H1 (cell line): ENCODE results near the gene ZBED4. TPM values are rescaled to one million over a fixed set of nuclear protein-coding genes. Genes with fewer than 3 reads are reported as not detected.

ENCODE experiments used
- CTCF ChIA-PET: fragments of 300-600 bp; sonication (Branson Sonifier 250); formaldehyde crosslinking; loops from one replicate; lab custom pipeline; 2021; ENCODE audit not compliant: partially characterized antibody; lab: Charles Lee
- POLR2A ChIA-PET: fragments of 300-600 bp; sonication (Branson Sonifier 250); formaldehyde crosslinking; loops from one replicate; lab custom pipeline; 2021; ENCODE audit warnings: inconsistent platforms; ENCODE audit not compliant: partially characterized antibody; lab: Charles Lee
- DNase-seq, 2 experiments: peaks; one replicate each; pipeline versions ENCODE4 v3.0.0 to v3.0.0-alpha.2; 2010 to 2022; ENCODE audit warnings: low spot score in 2 of 2, low read depth in 1 of 2, mixed read lengths in 1 of 2
- FAIRE-seq: peaks from 2 replicates; lab custom pipeline; 2011; peaks lifted over from hg19 to GRCh38; lab: Jason Lieb, UNC
- H2AFZ ChIP-seq: 2 replicates; pipeline ENCODE4 v1.8.1; 2012; ENCODE audit warnings: low read length, inconsistent platforms
- H2AK5ac ChIP-seq: 2 replicates; pipeline ENCODE4 v1.6.1; 2013; ENCODE audit warnings: low read depth, low read length
- H2BK120ac ChIP-seq: replicated peaks from 2 replicates; pipeline ENCODE3; 2013; ENCODE audit warnings: low read depth, low read length, inconsistent platforms
- H2BK12ac ChIP-seq: 2 replicates; pipeline ENCODE4 v1.6.1; 2013; ENCODE audit warnings: low read depth, low read length
- H2BK15ac ChIP-seq: 2 replicates; pipeline ENCODE4 v1.6.1; 2013; ENCODE audit warnings: low read length
- H2BK20ac ChIP-seq: 2 replicates; pipeline ENCODE4 v1.6.1; 2013; ENCODE audit warnings: low read length
- H2BK5ac ChIP-seq: 2 replicates; pipeline ENCODE4 v1.6.1; 2013; ENCODE audit warnings: low read depth, low read length
- H3K14ac ChIP-seq: 2 replicates; pipeline ENCODE4 v1.6.1; 2013; ENCODE audit warnings: inconsistent platforms; ENCODE audit not compliant: insufficient read length
- H3K18ac ChIP-seq: 2 replicates; pipeline ENCODE4 v1.6.1; 2013; ENCODE audit warnings: low read length; ENCODE audit errors: extremely low read depth
- H3K23ac ChIP-seq: 2 replicates; pipeline ENCODE4 v1.6.1; 2013; ENCODE audit warnings: inconsistent platforms; ENCODE audit not compliant: insufficient read length
- H3K23me2 ChIP-seq: 2 replicates; pipeline ENCODE4 v1.6.1; 2013; ENCODE audit warnings: low read depth, low read length
- H3K27ac ChIP-seq: 2 replicates; pipeline ENCODE4 v1.6.1; 2011; ENCODE audit warnings: low read depth, low read length, inconsistent platforms
- H3K27me3 ChIP-seq, 4 experiments: replicated peaks in 1 of 4; 1 replicate in 1 of 4; 2 replicates in 3 of 4; pipeline versions ENCODE4 v1.6.1 to v1.8.1; 2011 to 2013; ENCODE audit warnings: low read length in 3 of 4, mild to moderate bottlenecking in 3 of 4, inconsistent platforms in 2 of 4, mixed read lengths in 2 of 4, moderate library complexity in 1 of 4; ENCODE audit not compliant: control insufficient read depth in 3 of 4, insufficient read depth in 3 of 4; ENCODE audit errors: extremely low read depth in 1 of 4
- H3K36me3 ChIP-seq, 4 experiments: 2 replicates each; pipeline versions ENCODE4 v1.6.1 to v1.8.1; 2011 to 2013; ENCODE audit warnings: mild to moderate bottlenecking in 4 of 4, low read length in 3 of 4, moderate library complexity in 2 of 4, control low read depth in 1 of 4, inconsistent platforms in 1 of 4; ENCODE audit not compliant: insufficient read depth in 4 of 4, control insufficient read depth in 2 of 4
- H3K4ac ChIP-seq: replicated peaks from 2 replicates; pipeline ENCODE3; 2013; ENCODE audit warnings: low read length, low read depth, mixed read lengths, inconsistent platforms; ENCODE audit not compliant: insufficient read length
- H3K4me1 ChIP-seq, 4 experiments: replicated peaks in 1 of 4; 1 replicate in 1 of 4; 2 replicates in 3 of 4; pipeline versions ENCODE4 v1.6.1 to v1.8.1; 2011 to 2013; ENCODE audit warnings: low read length in 3 of 4, inconsistent platforms in 2 of 4, mixed read lengths in 1 of 4; ENCODE audit not compliant: insufficient read depth in 4 of 4, control insufficient read depth in 3 of 4
- H3K4me2 ChIP-seq, 2 experiments: 2 replicates each; pipeline versions ENCODE4 v1.6.1 to v1.8.1; 2011 to 2013; ENCODE audit warnings: low read depth in 2 of 2, low read length in 2 of 2, control low read depth in 1 of 2, inconsistent platforms in 1 of 2, mild to moderate bottlenecking in 1 of 2; ENCODE audit not compliant: insufficient read depth in 1 of 2
- H3K4me3 ChIP-seq, 4 experiments: fragments of 200-600, 300-600 bp in 1 of 4; sonication (generic), shearing (Covaris generic), sonication (Bioruptor Twin) in 1 of 4; 2 replicates each; pipeline versions ENCODE4 v1.5.1 to v1.8.1; 2011 to 2016; ENCODE audit warnings: low read length in 4 of 4, low read depth in 3 of 4, control low read depth in 2 of 4, inconsistent platforms in 2 of 4, mild to moderate bottlenecking in 2 of 4, mixed read lengths in 1 of 4, moderate library complexity in 1 of 4; ENCODE audit not compliant: insufficient read depth in 2 of 4; ENCODE audit errors: extremely low read depth in 1 of 4
- H3K56ac ChIP-seq: replicated peaks from 2 replicates; pipeline ENCODE3; 2013; ENCODE audit warnings: low read depth, mild to moderate bottlenecking, mixed read lengths, low read length, inconsistent platforms; ENCODE audit not compliant: insufficient read length
- H3K79me1 ChIP-seq: 2 replicates; pipeline ENCODE4 v1.6.1; 2013; ENCODE audit warnings: low read depth, low read length, control low read depth
- H3K79me2 ChIP-seq, 2 experiments: 2 replicates each; pipeline versions ENCODE4 v1.6.1 to v1.8.1; 2012 to 2013; ENCODE audit warnings: low read length in 2 of 2, mild to moderate bottlenecking in 2 of 2, inconsistent platforms in 1 of 2; ENCODE audit not compliant: insufficient read depth in 2 of 2, control insufficient read depth in 1 of 2
- H3K9ac ChIP-seq, 4 experiments: replicated peaks in 1 of 4; 1 replicate in 1 of 4; 2 replicates in 3 of 4; pipeline versions ENCODE4 v1.6.1 to v1.8.1; 2011 to 2013; ENCODE audit warnings: low read depth in 3 of 4, low read length in 3 of 4, control low read depth in 2 of 4, mild to moderate bottlenecking in 2 of 4, moderate library complexity in 2 of 4, inconsistent platforms in 1 of 4; ENCODE audit errors: extremely low read depth in 1 of 4
- H3K9me3 ChIP-seq, 2 experiments: 2 replicates each; pipeline versions ENCODE4 v1.6.1 to v1.8.1; 2012 to 2013; ENCODE audit warnings: mild to moderate bottlenecking in 2 of 2, moderate library complexity in 2 of 2, control low read depth in 1 of 2, inconsistent platforms in 1 of 2, low read depth in 1 of 2, low read length in 1 of 2, mixed read lengths in 1 of 2; ENCODE audit not compliant: insufficient read depth in 2 of 2
- H4K20me1 ChIP-seq, 2 experiments: replicated peaks in 1 of 2; 2 replicates each; pipeline versions ENCODE3 to v1.8.1; 2011 to 2013; ENCODE audit warnings: inconsistent platforms in 2 of 2, low read length in 2 of 2, mild to moderate bottlenecking in 1 of 2; ENCODE audit not compliant: insufficient read depth in 2 of 2, control insufficient read depth in 1 of 2
- H4K5ac ChIP-seq: 2 replicates; pipeline ENCODE4 v1.6.1; 2013; ENCODE audit warnings: low read length, low read depth, mixed read lengths, inconsistent platforms; ENCODE audit not compliant: insufficient read length
- H4K8ac ChIP-seq: 2 replicates; pipeline ENCODE4 v1.8.0; 2013; ENCODE audit warnings: mild to moderate bottlenecking, moderate library complexity, low read length, inconsistent platforms; ENCODE audit not compliant: insufficient read depth; ENCODE audit errors: extremely low read depth
- H4K91ac ChIP-seq: replicated peaks from 2 replicates; pipeline ENCODE3; 2013; ENCODE audit warnings: low read length, mixed read lengths, inconsistent platforms; ENCODE audit not compliant: insufficient read length
- CREB1 ChIP-seq: IDR thresholded peaks from 2 replicates; pipeline ENCODE4 v1.6.1; 2012; ENCODE audit warnings: inconsistent platforms
- E2F6 ChIP-seq: IDR thresholded peaks from 2 replicates; pipeline ENCODE4 v1.6.1; 2012; ENCODE audit warnings: inconsistent platforms
- EGR1 ChIP-seq: IDR thresholded peaks from 2 replicates; pipeline ENCODE4 v1.6.1; 2011; ENCODE audit warnings: low read depth, low read length, borderline replicate concordance
- FOSL1 ChIP-seq: IDR thresholded peaks from 2 replicates; pipeline ENCODE4 v1.6.1; 2011; ENCODE audit warnings: mild to moderate bottlenecking, low read depth, low read length, moderate library complexity; ENCODE audit not compliant: insufficient read depth
- JUN ChIP-seq: IDR thresholded peaks from 2 replicates; pipeline ENCODE4 v1.6.1; 2011; ENCODE audit warnings: low read depth, mild to moderate bottlenecking, improper control_type of control experiment, low read length
- SIRT6 ChIP-seq: IDR thresholded peaks from one replicate; pipeline ENCODE4 v1.7.1; 2012; ENCODE audit warnings: low read length, inconsistent platforms
- SRF ChIP-seq: IDR thresholded peaks from 2 replicates; pipeline ENCODE4 v1.6.1; 2011; ENCODE audit warnings: mild to moderate bottlenecking, low read depth, low read length, moderate library complexity
- TBP ChIP-seq: IDR thresholded peaks from 2 replicates; pipeline ENCODE4 v1.6.1; 2011; ENCODE audit warnings: low read depth, low read length, improper control_type of control experiment
- TCF12 ChIP-seq: IDR thresholded peaks from 2 replicates; pipeline ENCODE4 v1.6.1; 2011; ENCODE audit warnings: low read depth, mild to moderate bottlenecking, low read length
- WGBS, 2 experiments: shearing (Covaris generic) in 1 of 2; methylation state at CpG; one replicate each; pipeline versions ENCODE4 v1.1.6 to v1.1.7; 2013 to 2015; ENCODE audit warnings: low lambda C conversion rate in 2 of 2, mixed read lengths in 2 of 2, inconsistent platforms in 1 of 2, low coverage in 1 of 2, missing lambda C conversion rate in 1 of 2; ENCODE audit not compliant: insufficient replicate concordance in 2 of 2, insufficient coverage in 1 of 2, insufficient read length in 1 of 2; ENCODE audit errors: extremely low coverage in 1 of 2, missing lambda C conversion rate in 1 of 2; 5-methylcytosine and 5-hydroxymethylcytosine counted together
- polyA plus RNA-seq, 7 experiments: library from polyadenylated mRNA; depleted of rRNA in 3 of 7; stranded (reverse) in 5 of 7; unstranded in 2 of 7; fragments of >200 nt in 5 of 7; fragments of 200-250 nt in 2 of 7; gene quantifications; 1 replicate in 5 of 7; 2 replicates in 1 of 7; 4 replicates in 1 of 7; pipeline versions ENCODE4 v1.2.1 to v1.2.3, GENCODE V29; 2011 to 2013; ENCODE audit warnings: missing spikeins in 2 of 7, mixed read lengths in 2 of 7
- total RNA-seq: library from RNA; stranded (reverse); fragmentation: NEBNext Ultra II Directional; extraction: Animal tissue kit (Norgen Biotek cat#: 25700); gene quantifications from 2 replicates; pipeline ENCODE4 v1.2.1, GENCODE V29; 2021
- TF ChIP-seq, protein P1 (sequence below): IDR thresholded peaks from 2 replicates; pipeline ENCODE4 v1.6.1; 2011; ENCODE audit warnings: low read length, improper control_type of control experiment
- TF ChIP-seq, protein P2 (sequence below): IDR thresholded peaks from 2 replicates; pipeline ENCODE4 v1.6.1; 2012; ENCODE audit warnings: low read length, inconsistent platforms

Gene ZBED4
- total and polyA plus RNA-seq, 2 of the 8 experiments (the other 6 are each of a cell fraction or from before 2014, with no cell fraction given): 11.0 to 28.3 TPM

DNA sequence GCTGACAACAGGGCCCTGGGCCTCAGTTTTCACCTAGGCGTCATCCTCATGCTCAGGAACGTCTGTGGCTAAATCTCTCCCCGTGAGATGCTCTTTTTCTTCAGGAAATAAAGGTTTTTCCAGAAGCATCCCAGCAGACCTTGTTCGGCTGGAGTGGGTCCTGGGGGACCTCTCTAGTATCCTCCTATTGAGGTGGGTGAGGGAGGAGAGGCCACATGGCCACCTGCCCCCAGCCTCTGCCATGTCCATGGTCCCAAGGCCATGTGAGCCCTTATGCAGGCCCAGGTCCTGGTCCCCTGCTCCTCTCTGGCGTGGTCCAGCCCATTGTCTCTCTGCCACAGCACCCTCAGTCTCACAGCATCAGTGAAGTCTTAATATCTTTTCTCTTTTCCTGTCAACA lies 42.6 kb downstream of the ZBED4 start:
- Histone ChIP-seq H2BK120ac (no peak overlapping the region), H3K27ac (no peak overlapping the region)
- POLR2A ChIA-PET: no interaction called here
- TF ChIP-seq SRF (no peak), SIRT6 (no peak), JUN (no peak), FOSL1 (no peak), E2F6 (no peak), CREB1 (no peak), EGR1 (no peak), TBP (no peak), TCF12 (no peak)
- TF ChIP-seq, protein P1, sequence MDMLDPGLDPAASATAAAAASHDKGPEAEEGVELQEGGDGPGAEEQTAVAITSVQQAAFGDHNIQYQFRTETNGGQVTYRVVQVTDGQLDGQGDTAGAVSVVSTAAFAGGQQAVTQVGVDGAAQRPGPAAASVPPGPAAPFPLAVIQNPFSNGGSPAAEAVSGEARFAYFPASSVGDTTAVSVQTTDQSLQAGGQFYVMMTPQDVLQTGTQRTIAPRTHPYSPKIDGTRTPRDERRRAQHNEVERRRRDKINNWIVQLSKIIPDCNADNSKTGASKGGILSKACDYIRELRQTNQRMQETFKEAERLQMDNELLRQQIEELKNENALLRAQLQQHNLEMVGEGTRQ: no peak
- TF ChIP-seq, protein P2, sequence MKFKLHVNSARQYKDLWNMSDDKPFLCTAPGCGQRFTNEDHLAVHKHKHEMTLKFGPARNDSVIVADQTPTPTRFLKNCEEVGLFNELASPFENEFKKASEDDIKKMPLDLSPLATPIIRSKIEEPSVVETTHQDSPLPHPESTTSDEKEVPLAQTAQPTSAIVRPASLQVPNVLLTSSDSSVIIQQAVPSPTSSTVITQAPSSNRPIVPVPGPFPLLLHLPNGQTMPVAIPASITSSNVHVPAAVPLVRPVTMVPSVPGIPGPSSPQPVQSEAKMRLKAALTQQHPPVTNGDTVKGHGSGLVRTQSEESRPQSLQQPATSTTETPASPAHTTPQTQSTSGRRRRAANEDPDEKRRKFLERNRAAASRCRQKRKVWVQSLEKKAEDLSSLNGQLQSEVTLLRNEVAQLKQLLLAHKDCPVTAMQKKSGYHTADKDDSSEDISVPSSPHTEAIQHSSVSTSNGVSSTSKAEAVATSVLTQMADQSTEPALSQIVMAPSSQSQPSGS: no peak

More for the DNA sequence above, 42.6 kb downstream of the ZBED4 start:
- H2AK5ac ChIP-seq: no peak overlapping the region
- H2BK5ac ChIP-seq: no peak overlapping the region
- no peaks in the 10 kb centered on the region for H3K79me2 ChIP-seq
- DNase-seq (no peak), FAIRE-seq (no peak)
- H3K18ac ChIP-seq: no peak overlapping the region
- H3K4me3 ChIP-seq: no peak overlapping the region
- CTCF ChIA-PET: interaction anchor here (1.0 kb wide), 1 partner anchor 97 kb away, joined by 3 read pairs; no protein-coding TSS in a partner anchor
- no peaks in the 10 kb centered on the region for H3K4me1 ChIP-seq
- H2AFZ ChIP-seq: no peak overlapping the region
- H3K36me3 ChIP-seq: peaks cover 0 to 9% (median under 1%) of the 10 kb centered on the region in 4 experiments; a peak in 3 of 8 replicates
- 86% methylated on average over 5 of the region's 5 CpGs; no CpG with 5 or more reads in 1 of the 2 experiments for WGBS, 2 experiments
- H2BK12ac ChIP-seq: no peak overlapping the region
- H3K79me1 ChIP-seq: no peaks in the 10 kb centered on the region
- no peaks in the 10 kb centered on the region for H3K23me2 ChIP-seq
- H3K9ac ChIP-seq: no peak overlapping the region
- no peak overlapping the region for H2BK20ac ChIP-seq
- H3K4me2 ChIP-seq: no peak overlapping the region
- H3K9me3 ChIP-seq: peaks cover 0 to 5% of the 10 kb centered on the region in 2 experiments; a peak in 2 of 4 replicates
- H2BK15ac ChIP-seq: no peak overlapping the region
- H4K20me1 ChIP-seq: peaks cover 0 to 2% of the 10 kb centered on the region in 2 experiments
- no peak overlapping the region for H3K23ac ChIP-seq
- no peak overlapping the region for H3K4ac ChIP-seq
- no peak overlapping the region for H4K91ac ChIP-seq
- H3K27me3 ChIP-seq: no peaks in the 10 kb centered on the region
- no peak overlapping the region for H3K14ac ChIP-seq
- H3K56ac ChIP-seq: no peak overlapping the region
- H4K5ac ChIP-seq: no peak overlapping the region
- H4K8ac ChIP-seq: no peak overlapping the region
